Gastrocnemius medialis (tissue), 4 donors: ENCODE results near the gene ARHGAP42. TPM values are rescaled to one million over a fixed set of nuclear protein-coding genes. Genes with fewer than 3 reads are reported as not detected.

Source experiments
- ATAC-seq, 2 donors: fragments of 150-250 bp; one replicate each; pipeline ENCODE4 v1.9.1; 2016
- DNase-seq, 2 donors: peaks; one replicate each; pipeline ENCODE4 v3.0.0-alpha.2; 2019
- H3K27ac ChIP-seq, 4 donors: fragments of 200-600 bp; sonication (generic); 1 replicate in 1 of 4; 2 replicates in 3 of 4; pipeline ENCODE4 v1.5.1; 2016 to 2018; ENCODE audit warnings: mild to moderate bottlenecking in 2 of 4, moderate library complexity in 1 of 4
- H3K27me3 ChIP-seq, 3 donors: fragments of 200-600 bp; sonication (generic) in 2 of 3; 1 replicate in 1 of 3; 2 replicates in 2 of 3; pipeline versions ENCODE4 v1.5.1 to v1.6.0; 2016 to 2019; ENCODE audit warnings: mild to moderate bottlenecking in 1 of 3, moderate library complexity in 1 of 3
- H3K36me3 ChIP-seq, 2 donors: fragments of 200-600 bp; sonication (generic) in 1 of 2; one replicate each; pipeline ENCODE4 v1.5.1; 2017 to 2018
- H3K4me1 ChIP-seq, 2 donors: fragments of 200-600 bp; sonication (generic) in 1 of 2; one replicate each; pipeline ENCODE4 v1.5.1; 2016 to 2017; ENCODE audit warnings: mild to moderate bottlenecking in 2 of 2
- H3K4me3 ChIP-seq, 4 donors: fragments of 200-600 bp; sonication (generic) in 3 of 4; 1 replicate in 1 of 4; 2 replicates in 3 of 4; pipeline ENCODE4 v1.5.1; 2016 to 2019; ENCODE audit warnings: mild to moderate bottlenecking in 2 of 4
- H3K9me3 ChIP-seq, 3 donors: fragments of 200-600 bp; sonication (generic) in 2 of 3; 1 replicate in 1 of 3; 2 replicates in 2 of 3; pipeline ENCODE4 v1.5.1; 2016 to 2019
- POLR2A ChIP-seq, 2 donors: fragments of 450-650 bp; IDR thresholded peaks; one replicate each; pipeline ENCODE4 v1.6.1; 2017; ENCODE audit warnings: antibody characterized with exemption in 2 of 2, mild to moderate bottlenecking in 2 of 2, moderate library complexity in 2 of 2
- in situ Hi-C, 4 donors: fragments of 200-750 bp; cut with MboI; loops; one replicate each; pipeline versions ENCODE4 v1.15.0 to v1.8.0; 2017; ENCODE audit warnings: low sequenced_read_pairs in 4 of 4
- intact Hi-C: fragments of 100-400 bp; cut with DNase I; formaldehyde crosslinking; loops from one replicate; pipeline ENCODE4 v1.15.1; 2023; ENCODE audit warnings: low total_unique reads
- total RNA-seq, 4 donors: library from RNA; depleted of rRNA; stranded (reverse); fragments of >200 nt; gene quantifications; one replicate each; pipeline versions ENCODE4 v1.1.0 to v1.2.3, GENCODE V29; 2016
- TF ChIP-seq, protein P1 (sequence below), 5 experiments: fragments of 450-650 bp in 3 of 5; fragments of 200-600 bp in 2 of 5; sonication (generic) in 2 of 5; IDR thresholded peaks in 4 of 5; conservative IDR thresholded peaks in 1 of 5; 1 replicate in 4 of 5; 2 replicates in 1 of 5; pipeline ENCODE4 v1.5.1; 2016 to 2019; ENCODE audit warnings: antibody characterized with exemption in 5 of 5, mild to moderate bottlenecking in 3 of 5, moderate library complexity in 3 of 5

The ARHGAP42 gene
- total RNA-seq, 4 donors from 2014 or later: 6.0 to 13.9 (median 10.2) TPM

- H3K4me1 ChIP-seq: no peaks in the 10 kb centered on the region
- no peak for ATAC-seq
- DNase-seq: no peak
- in situ Hi-C loops (no loop called here), intact Hi-C loops (no loop called here)
- no peaks in the 10 kb centered on the region for H3K9me3 ChIP-seq
- no peaks in the 10 kb centered on the region for H3K27me3 ChIP-seq
- H3K27ac ChIP-seq: no peak overlapping the region
- no peak overlapping the region for H3K4me3 ChIP-seq
- TF ChIP-seq, protein P1, sequence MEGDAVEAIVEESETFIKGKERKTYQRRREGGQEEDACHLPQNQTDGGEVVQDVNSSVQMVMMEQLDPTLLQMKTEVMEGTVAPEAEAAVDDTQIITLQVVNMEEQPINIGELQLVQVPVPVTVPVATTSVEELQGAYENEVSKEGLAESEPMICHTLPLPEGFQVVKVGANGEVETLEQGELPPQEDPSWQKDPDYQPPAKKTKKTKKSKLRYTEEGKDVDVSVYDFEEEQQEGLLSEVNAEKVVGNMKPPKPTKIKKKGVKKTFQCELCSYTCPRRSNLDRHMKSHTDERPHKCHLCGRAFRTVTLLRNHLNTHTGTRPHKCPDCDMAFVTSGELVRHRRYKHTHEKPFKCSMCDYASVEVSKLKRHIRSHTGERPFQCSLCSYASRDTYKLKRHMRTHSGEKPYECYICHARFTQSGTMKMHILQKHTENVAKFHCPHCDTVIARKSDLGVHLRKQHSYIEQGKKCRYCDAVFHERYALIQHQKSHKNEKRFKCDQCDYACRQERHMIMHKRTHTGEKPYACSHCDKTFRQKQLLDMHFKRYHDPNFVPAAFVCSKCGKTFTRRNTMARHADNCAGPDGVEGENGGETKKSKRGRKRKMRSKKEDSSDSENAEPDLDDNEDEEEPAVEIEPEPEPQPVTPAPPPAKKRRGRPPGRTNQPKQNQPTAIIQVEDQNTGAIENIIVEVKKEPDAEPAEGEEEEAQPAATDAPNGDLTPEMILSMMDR (IDR thresholded peaks at IDR 0.05 in 4 of 5, conservative IDR thresholded peaks at IDR 0.05 in 1 of 5): no peak
- TF ChIP-seq POLR2A (IDR thresholded peaks at IDR 0.05): no peak
- H3K36me3 ChIP-seq: peaks cover 0 to 15% of the 10 kb centered on the region in 2 donors
Observed at GRCh38 chr11:100980156-100980555, 293.1 kb downstream of the ARHGAP42 start.

DNA sequence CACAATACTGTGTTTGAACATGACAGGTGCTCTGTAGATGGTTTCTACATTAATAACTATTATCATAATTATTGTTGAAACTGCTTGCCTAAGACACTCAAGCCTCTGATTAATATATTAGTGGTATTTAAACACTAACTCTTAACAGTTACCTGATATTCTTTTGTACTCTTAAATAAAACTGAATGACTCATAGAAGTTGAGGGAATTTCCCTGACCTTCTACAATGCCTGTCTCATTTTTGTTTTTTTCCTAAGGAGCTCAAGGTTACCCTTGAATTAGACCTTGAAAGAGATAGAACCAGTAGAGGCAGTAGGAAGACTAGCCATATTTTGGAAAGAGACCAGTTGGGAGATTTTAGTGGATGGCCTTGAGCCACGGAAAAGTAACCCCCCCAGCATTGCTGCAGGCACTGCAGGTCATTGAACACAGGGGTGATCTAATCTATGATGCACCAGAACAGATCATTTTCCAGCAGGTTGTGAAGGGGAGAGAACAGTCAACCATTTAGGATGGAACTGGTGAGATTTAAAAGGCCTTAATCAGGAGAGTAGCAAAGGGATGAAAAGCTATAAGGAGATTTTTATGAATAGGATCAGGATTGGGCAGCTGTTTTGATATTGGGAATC, 294.2 kb downstream of the ARHGAP42 start:
- Histone ChIP-seq H3K27ac (no peak overlapping the region), H3K9me3 (no peaks in the 10 kb centered on the region), H3K36me3 (peaks cover 0 to 15% of the 10 kb centered on the region in 2 donors), H3K27me3 (no peaks in the 10 kb centered on the region), H3K4me3 (no peak overlapping the region), H3K4me1 (no peaks in the 10 kb centered on the region)
- intact Hi-C loops (no loop called here), in situ Hi-C loops (no loop called here)
- ATAC-seq: no peak
- TF ChIP-seq POLR2A (IDR thresholded peaks at IDR 0.05): no peak
- TF ChIP-seq, protein P1 (IDR thresholded peaks at IDR 0.05 in 4 of 5, conservative IDR thresholded peaks at IDR 0.05 in 1 of 5): no peak
- no peak for DNase-seq

DNA sequence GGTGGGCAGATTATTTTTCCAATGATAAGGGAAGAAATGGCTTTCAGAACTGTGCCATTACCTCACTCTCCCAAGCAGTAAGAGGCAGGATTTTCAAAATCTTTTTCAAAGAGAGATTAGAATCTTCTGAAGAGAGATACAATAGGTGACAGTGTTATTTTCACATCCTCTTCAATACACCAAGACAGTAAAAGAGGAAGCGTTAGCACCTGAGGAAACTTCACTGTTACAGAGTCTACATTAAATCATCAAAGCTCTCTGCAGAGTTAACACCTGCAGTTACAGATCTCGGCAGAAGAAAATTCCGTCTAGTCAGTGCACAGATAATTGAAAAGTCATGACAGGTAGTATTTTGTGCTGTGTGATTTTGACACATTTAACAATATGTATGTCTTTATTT, 297.6 kb downstream of the ARHGAP42 start:
- H3K9me3 ChIP-seq: no peaks in the 10 kb centered on the region
- no peak overlapping the region for H3K27ac ChIP-seq
- TF ChIP-seq, protein P1 (IDR thresholded peaks at IDR 0.05 in 4 of 5, conservative IDR thresholded peaks at IDR 0.05 in 1 of 5): no peak
- H3K36me3 ChIP-seq: peaks cover 0 to 6% of the 10 kb centered on the region in 2 donors
- no peaks in the 10 kb centered on the region for H3K27me3 ChIP-seq
- intact Hi-C loops (no loop called here), in situ Hi-C loops (no loop called here)
- no peak overlapping the region for H3K4me3 ChIP-seq
- H3K4me1 ChIP-seq: no peaks in the 10 kb centered on the region
- DNase-seq (no peak), ATAC-seq (no peak)

- TF ChIP-seq POLR2A (IDR thresholded peaks at IDR 0.05): no peak
- TF ChIP-seq, protein P1 (IDR thresholded peaks at IDR 0.05 in 4 of 5, conservative IDR thresholded peaks at IDR 0.05 in 1 of 5): no peak
- DNase-seq (no peak), ATAC-seq (no peak)
- no peaks in the 10 kb centered on the region for H3K9me3 ChIP-seq
- H3K4me1 ChIP-seq: no peaks in the 10 kb centered on the region
- in situ Hi-C loops: no loop called here
- no peak overlapping the region for H3K4me3 ChIP-seq
- peaks cover 0 to 6% of the 10 kb centered on the region in 2 donors for H3K36me3 ChIP-seq
- no peaks in the 10 kb centered on the region for H3K27me3 ChIP-seq
- intact Hi-C loops: no loop called here
- no peak overlapping the region for H3K27ac ChIP-seq
Observed at GRCh38 chr11:100990931-100991330, 303.8 kb downstream of the ARHGAP42 start.

GRCh38 chr11:100991541-100991940, 304.5 kb downstream of the ARHGAP42 start:
- no peak overlapping the region for H3K27ac ChIP-seq
- intact Hi-C loops: no loop called here

More at GRCh38 chr11:100991541-100991940, 304.5 kb downstream of the ARHGAP42 start:
- Histone ChIP-seq H3K9me3 (no peaks in the 10 kb centered on the region), H3K36me3 (peaks cover 0 to 6% of the 10 kb centered on the region in 2 donors), H3K4me1 (no peaks in the 10 kb centered on the region), H3K4me3 (no peak overlapping the region), H3K27me3 (no peaks in the 10 kb centered on the region)
- TF ChIP-seq POLR2A (IDR thresholded peaks at IDR 0.05): no peak
- TF ChIP-seq, protein P1 (IDR thresholded peaks at IDR 0.05 in 4 of 5, conservative IDR thresholded peaks at IDR 0.05 in 1 of 5): no peak
- in situ Hi-C loops: no loop called here
- no peak for ATAC-seq
- DNase-seq: no peak
